Measurements from ENCODE around the gene C10orf105.

Gene C10orf105

DNA sequence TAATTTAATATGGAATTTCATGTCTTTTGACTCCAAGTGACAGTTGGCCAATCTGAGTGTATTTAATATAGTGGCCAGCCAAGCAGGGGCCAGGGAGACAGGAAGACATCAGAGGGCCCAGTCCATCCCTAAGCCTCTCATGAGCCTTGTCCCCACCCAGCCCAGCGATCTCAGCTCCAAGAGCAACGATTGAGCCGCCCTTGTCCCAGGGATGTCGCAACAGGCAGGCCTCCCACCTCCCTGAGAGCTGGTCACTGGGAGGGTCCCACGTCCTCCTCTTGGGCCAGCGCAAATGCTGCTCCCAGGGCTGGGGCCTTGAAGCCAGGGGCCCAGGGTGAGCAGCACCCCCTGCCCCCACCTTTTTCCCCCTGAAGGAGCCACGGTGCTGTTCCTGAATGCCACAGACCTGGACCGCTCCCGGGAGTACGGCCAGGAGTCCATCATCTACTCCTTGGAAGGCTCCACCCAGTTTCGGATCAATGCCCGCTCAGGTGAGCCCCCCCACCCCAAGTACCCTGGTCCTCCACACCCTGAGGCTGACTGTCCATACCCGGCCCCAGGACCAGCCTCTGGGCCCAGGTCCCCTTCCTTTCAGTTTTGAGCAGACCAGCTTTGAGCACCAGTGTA, 29.4 kb downstream of the C10orf105 start:
- Histone ChIP-seq H3K4me1 (ENCODE audit: control insufficient read depth, insufficient read depth, low read length) (no peaks in the 10 kb centered on the region), H3K36me3 (ENCODE audit: insufficient read depth, low read length) (no peaks in the 10 kb centered on the region), H3K4me2 (ENCODE audit: low read length) (no peak overlapping the region), H3K9me3 (replicated peaks; ENCODE audit: low read length) (no peaks in the 10 kb centered on the region), H3K27me3 (ENCODE audit: control insufficient read depth, insufficient read depth, low read length) (peaks cover 22% of the 10 kb centered on the region), H3K4me3 (ENCODE audit: low read length) (no peak overlapping the region), H3K9ac (ENCODE audit: low read depth, low read length) (no peak overlapping the region)

DNA sequence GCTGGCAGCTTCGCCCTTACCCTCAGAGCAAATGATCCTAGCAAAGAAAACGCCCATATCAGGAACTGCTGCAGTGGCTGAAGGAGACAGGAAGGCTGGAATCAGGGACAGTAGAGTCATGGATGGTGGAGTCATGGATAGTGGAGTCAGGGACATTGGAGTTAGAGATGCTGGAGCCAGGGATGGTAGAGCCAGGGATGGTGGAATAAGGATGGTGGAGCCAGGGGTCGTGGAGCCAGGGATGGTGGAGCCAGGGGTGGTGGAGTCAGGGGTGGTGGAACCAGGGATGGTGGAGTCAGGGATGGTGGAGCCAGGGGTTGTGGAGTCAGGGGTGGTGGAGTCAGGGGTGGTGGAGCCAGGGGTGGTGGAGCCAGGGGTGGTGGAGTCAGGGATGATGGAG, 31.3 kb downstream of the C10orf105 start:
- Histone ChIP-seq H3K4me2 (ENCODE audit: low read length) (no peak overlapping the region), H3K4me3 (ENCODE audit: low read length) (no peak overlapping the region), H3K4me1 (ENCODE audit: control insufficient read depth, insufficient read depth, low read length) (no peaks in the 10 kb centered on the region), H3K27me3 (ENCODE audit: control insufficient read depth, insufficient read depth, low read length) (peaks cover 36% of the 10 kb centered on the region), H3K9ac (ENCODE audit: low read depth, low read length) (no peak overlapping the region), H3K36me3 (ENCODE audit: insufficient read depth, low read length) (no peaks in the 10 kb centered on the region), H3K9me3 (replicated peaks; ENCODE audit: low read length) (no peaks in the 10 kb centered on the region)

DNA sequence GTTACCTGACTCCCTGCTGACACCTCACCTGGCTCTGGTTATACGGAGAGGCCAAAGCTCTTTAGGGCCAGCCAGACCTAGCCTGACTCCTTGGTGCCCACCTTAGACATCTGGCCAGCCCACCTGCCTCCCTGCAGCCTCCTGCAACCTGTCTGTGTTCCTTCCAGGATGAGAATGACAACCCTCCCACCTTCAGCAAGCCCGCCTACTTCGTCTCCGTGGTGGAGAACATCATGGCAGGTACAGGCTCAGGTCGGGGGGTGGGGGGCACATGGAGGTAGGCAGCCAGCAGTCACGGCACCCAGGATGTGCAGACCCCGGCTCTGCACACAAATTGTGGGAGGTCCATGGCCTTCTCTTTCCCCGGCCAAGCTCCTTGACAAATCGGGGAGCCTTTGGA, 32.1 kb downstream of the C10orf105 start:
- Histone ChIP-seq H3K4me1 (ENCODE audit: control insufficient read depth, insufficient read depth, low read length) (no peaks in the 10 kb centered on the region), H3K9ac (ENCODE audit: low read depth, low read length) (no peak overlapping the region), H3K27me3 (ENCODE audit: control insufficient read depth, insufficient read depth, low read length) (peaks cover 36% of the 10 kb centered on the region), H3K4me2 (ENCODE audit: low read length) (no peak overlapping the region), H3K4me3 (ENCODE audit: low read length) (no peak overlapping the region), H3K9me3 (replicated peaks; ENCODE audit: low read length) (no peaks in the 10 kb centered on the region), H3K36me3 (ENCODE audit: insufficient read depth, low read length) (no peaks in the 10 kb centered on the region)

DNA sequence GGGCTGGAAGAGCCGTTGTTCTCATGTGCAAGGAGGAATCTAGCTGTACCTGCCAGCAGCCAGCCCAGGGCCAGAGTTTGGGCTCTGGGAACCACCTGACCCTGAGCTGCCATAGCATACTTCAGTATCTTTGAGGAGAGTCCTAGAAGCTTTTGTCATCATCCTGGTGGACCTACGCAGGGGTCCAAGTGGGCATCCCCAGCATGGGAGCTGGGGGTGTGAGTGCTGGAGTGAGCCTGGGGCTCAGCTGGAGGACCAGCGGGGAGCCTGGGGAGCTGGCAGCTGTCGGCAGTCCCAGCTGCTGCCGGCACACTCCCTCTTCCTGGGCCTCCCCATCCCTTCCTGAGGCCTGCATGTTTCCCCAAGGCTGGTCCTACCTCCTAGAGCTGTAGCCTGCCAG, 32.5 kb downstream of the C10orf105 start:
- peaks cover 40% of the 10 kb centered on the region for H3K27me3 ChIP-seq (ENCODE audit: control insufficient read depth, insufficient read depth, low read length)
- no peaks in the 10 kb centered on the region for H3K36me3 ChIP-seq (ENCODE audit: insufficient read depth, low read length)
- no peaks in the 10 kb centered on the region for H3K4me1 ChIP-seq (ENCODE audit: control insufficient read depth, insufficient read depth, low read length)
- H3K4me2 ChIP-seq (ENCODE audit: low read length): no peak overlapping the region
- no peak overlapping the region for H3K4me3 ChIP-seq (ENCODE audit: low read length)
- no peak overlapping the region for H3K9ac ChIP-seq (ENCODE audit: low read depth, low read length)
- no peaks in the 10 kb centered on the region for H3K9me3 ChIP-seq (replicated peaks; ENCODE audit: low read length)

DNA sequence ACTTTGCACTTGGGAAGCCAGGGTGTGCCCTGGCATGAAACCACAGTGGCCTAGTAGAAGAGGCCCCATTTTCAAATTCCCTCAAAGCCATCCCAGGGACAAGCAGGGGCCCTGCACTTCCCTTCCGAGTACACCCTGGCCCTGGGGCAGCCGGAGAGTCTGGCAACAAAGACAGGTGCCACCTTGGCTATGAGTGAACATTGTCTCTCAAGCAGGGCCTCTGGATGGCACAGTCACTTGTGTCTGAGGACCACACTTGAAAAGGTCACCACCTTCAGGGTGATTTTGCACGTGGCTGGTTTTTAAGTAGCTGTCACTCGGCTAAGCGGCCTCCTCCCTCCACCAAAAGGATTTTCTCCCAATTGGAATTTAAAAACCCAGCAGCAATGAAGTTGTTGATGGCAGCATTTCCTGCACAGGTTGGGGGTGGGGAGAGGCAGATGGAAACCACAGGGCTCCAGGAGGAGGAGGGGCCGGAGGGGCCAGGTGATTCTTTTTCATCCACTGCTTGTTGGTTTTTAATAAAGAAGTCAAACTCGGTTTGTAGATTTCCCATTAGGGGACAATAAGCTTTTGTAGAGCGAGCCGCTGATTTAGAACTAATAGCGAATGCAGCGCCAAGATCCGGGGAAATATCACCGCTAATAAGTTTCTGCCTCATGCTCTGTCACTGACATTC, 33.9 kb downstream of the C10orf105 start:
- Histone ChIP-seq H3K9ac (ENCODE audit: low read depth, low read length) (no peak overlapping the region), H3K4me1 (ENCODE audit: control insufficient read depth, insufficient read depth, low read length) (no peaks in the 10 kb centered on the region), H3K4me2 (ENCODE audit: low read length) (no peak overlapping the region), H3K4me3 (ENCODE audit: low read length) (no peak overlapping the region), H3K27me3 (ENCODE audit: control insufficient read depth, insufficient read depth, low read length) (peaks cover 51% of the 10 kb centered on the region), H3K9me3 (replicated peaks; ENCODE audit: low read length) (no peaks in the 10 kb centered on the region), H3K36me3 (ENCODE audit: insufficient read depth, low read length) (no peaks in the 10 kb centered on the region)

DNA sequence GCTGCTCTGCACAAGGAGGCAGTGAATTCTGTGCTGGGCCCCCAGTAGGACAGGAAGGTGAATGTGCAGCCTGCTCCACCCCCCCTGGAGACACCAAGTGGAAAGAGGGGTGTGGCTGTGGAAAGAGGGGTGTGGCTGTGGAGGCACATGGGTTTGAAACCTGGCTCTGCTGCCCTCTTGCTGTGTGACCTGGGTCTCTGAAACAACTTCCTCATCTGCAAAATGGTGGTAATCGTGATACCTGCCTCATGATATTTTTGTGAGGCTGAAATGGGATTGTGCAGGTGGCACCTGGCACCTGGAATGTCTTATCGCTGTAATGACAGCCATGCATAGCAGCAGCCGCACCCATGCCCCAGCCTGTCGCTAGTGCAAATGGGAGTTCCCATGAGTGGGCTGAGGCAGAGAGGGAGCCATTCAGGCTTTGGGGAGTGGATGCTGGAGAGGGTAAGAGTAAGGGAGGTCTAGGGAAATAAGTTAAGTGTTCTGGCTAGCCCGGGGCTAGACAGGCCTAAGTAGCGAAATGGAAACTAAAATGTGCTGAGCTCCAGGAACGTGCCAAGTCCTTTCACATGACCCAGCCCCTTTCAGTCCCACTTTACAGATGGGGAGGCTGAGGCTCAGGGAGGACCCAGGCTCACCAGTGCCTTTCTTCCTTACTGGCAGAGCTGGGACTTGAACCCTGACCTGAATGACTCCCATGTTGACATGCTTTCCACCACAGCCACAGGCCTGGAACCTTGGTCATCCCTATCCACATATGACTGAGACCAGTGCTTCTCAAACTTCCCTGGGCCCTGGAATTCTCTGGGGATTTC, 35.0 kb downstream of the C10orf105 start:
- Histone ChIP-seq H3K9me3 (replicated peaks; ENCODE audit: low read length) (no peaks in the 10 kb centered on the region), H3K4me3 (ENCODE audit: low read length) (no peak overlapping the region), H3K27me3 (ENCODE audit: control insufficient read depth, insufficient read depth, low read length) (peaks cover 58% of the 10 kb centered on the region), H3K4me1 (ENCODE audit: control insufficient read depth, insufficient read depth, low read length) (no peaks in the 10 kb centered on the region), H3K4me2 (ENCODE audit: low read length) (no peak overlapping the region), H3K9ac (ENCODE audit: low read depth, low read length) (no peak overlapping the region), H3K36me3 (ENCODE audit: insufficient read depth, low read length) (no peaks in the 10 kb centered on the region)

DNA sequence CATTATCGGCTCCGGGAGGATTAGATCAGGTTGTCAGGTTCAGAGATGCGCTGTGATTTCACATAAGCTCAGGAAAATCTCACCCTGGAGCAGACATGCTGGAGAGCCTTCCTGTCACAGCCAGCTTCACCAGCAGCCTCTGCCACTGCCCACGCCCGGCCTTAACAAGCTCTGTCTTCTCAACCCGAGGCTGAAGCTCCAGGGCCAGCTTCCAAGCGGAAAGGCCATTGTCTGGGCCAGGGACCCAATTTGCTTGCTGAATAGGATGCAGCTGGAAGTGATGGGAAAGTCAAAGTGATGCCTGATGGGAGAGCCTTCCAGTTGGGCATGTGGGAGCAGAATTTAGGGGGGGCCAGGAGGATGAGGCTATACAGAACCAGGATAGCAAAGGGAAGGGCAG, 36.3 kb downstream of the C10orf105 start:
- no peak overlapping the region for H3K4me2 ChIP-seq (ENCODE audit: low read length)
- H3K4me3 ChIP-seq (ENCODE audit: low read length): no peak overlapping the region
- no peaks in the 10 kb centered on the region for H3K36me3 ChIP-seq (ENCODE audit: insufficient read depth, low read length)
- no peaks in the 10 kb centered on the region for H3K4me1 ChIP-seq (ENCODE audit: control insufficient read depth, insufficient read depth, low read length)
- H3K9me3 ChIP-seq (replicated peaks; ENCODE audit: low read length): no peaks in the 10 kb centered on the region
- H3K27me3 ChIP-seq (ENCODE audit: control insufficient read depth, insufficient read depth, low read length): peaks cover 66% of the 10 kb centered on the region
- no peak overlapping the region for H3K9ac ChIP-seq (ENCODE audit: low read depth, low read length)

DNA sequence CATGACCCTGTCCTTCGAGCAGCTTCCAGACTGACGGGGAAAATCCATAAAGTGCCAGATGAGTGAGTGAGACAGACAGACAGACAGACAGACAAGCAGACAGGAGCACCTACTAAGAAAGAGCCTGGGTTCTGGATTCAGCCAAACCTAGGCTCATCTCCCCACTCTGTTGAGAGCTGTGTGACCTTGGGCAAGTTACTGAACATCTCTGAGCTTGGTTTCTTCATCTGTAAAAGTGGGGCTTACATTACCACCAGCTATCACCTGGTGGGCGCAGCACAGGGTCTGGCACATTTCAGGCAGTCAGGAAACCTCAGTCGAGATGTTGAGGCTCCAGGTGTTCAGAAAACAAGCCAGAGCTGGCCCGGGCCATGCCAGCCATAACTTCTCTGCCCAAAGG, 37.6 kb downstream of the C10orf105 start:
- no peak overlapping the region for H3K4me3 ChIP-seq (ENCODE audit: low read length)
- H3K36me3 ChIP-seq (ENCODE audit: insufficient read depth, low read length): no peaks in the 10 kb centered on the region
- H3K4me1 ChIP-seq (ENCODE audit: control insufficient read depth, insufficient read depth, low read length): no peaks in the 10 kb centered on the region
- no peak overlapping the region for H3K9ac ChIP-seq (ENCODE audit: low read depth, low read length)
- no peak overlapping the region for H3K4me2 ChIP-seq (ENCODE audit: low read length)
- no peaks in the 10 kb centered on the region for H3K9me3 ChIP-seq (replicated peaks; ENCODE audit: low read length)
- peaks cover 72% of the 10 kb centered on the region for H3K27me3 ChIP-seq (ENCODE audit: control insufficient read depth, insufficient read depth, low read length)

DNA sequence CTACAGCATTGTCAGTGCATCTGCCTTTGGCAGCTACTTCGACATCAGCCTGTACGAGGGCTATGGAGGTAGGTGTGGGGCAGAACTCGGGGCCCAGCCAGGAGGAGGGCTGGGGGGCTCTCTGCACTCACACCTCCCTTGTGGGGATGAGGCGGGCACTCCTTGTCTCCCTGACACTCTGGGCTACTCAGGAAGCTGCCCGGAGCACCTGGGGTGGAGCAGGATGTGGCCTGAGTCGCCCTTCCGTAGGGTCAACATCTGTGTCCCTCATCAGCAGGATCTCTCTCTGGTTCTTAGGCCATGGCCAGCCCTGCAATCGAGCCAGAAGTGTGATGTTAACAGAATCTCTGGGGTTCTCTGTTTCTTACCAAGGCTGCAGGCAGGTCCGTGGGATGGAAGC, 40.2 kb downstream of the C10orf105 start:
- peaks cover 63% of the 10 kb centered on the region for H3K27me3 ChIP-seq (ENCODE audit: control insufficient read depth, insufficient read depth, low read length)
- no peak overlapping the region for H3K4me3 ChIP-seq (ENCODE audit: low read length)

DNA sequence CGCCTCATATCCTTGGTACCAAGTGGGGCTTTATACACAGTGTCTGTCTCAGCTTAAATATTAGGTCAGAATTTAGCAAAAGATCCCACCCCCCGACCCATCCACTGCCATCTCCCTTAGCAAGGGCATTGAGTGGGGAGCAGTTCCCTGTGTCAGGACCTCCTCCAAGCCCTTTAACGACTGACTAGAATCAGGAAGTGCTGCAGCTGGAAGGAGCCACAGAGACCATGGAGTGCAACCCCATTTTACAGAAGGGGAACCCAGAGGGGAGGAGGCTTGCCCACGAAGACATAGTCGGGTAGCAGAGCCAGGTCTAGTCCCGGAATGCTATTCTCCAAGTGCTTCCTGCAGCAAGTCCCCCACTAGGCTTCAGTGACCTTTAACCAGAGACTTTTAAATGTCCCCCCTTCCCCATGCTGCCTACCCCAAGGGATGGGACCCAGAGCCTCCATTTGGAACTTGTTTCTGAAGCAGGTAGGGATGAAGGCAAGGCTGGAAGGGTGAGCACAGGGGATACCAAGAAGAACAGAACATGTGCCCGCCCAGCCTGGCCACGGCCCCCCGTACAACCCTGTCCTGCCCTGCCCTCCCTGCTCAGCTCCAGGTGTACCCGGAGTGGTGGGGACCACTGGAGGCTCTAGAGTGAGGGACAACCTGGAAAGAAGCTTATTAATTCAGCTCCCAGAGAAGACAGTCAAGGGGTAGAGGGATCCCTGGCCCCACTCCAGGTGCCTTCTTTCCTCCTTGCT, 41.3 kb downstream of the C10orf105 start:
- no peak overlapping the region for H3K9ac ChIP-seq (ENCODE audit: low read depth, low read length)
- H3K9me3 ChIP-seq (replicated peaks; ENCODE audit: low read length): no peaks in the 10 kb centered on the region
- H3K4me2 ChIP-seq (ENCODE audit: low read length): no peak overlapping the region
- no peak overlapping the region for H3K4me3 ChIP-seq (ENCODE audit: low read length)
- H3K27me3 ChIP-seq (ENCODE audit: control insufficient read depth, insufficient read depth, low read length): peaks cover 56% of the 10 kb centered on the region
- H3K36me3 ChIP-seq (ENCODE audit: insufficient read depth, low read length): no peaks in the 10 kb centered on the region
- H3K4me1 ChIP-seq (ENCODE audit: control insufficient read depth, insufficient read depth, low read length): no peaks in the 10 kb centered on the region

More for the DNA sequence above, 40.2 kb downstream of the C10orf105 start:
- H3K9me3 ChIP-seq (replicated peaks; ENCODE audit: low read length): no peaks in the 10 kb centered on the region
- no peak overlapping the region for H3K9ac ChIP-seq (ENCODE audit: low read depth, low read length)
- H3K4me2 ChIP-seq (ENCODE audit: low read length): no peak overlapping the region
- H3K36me3 ChIP-seq (ENCODE audit: insufficient read depth, low read length): no peaks in the 10 kb centered on the region
- no peaks in the 10 kb centered on the region for H3K4me1 ChIP-seq (ENCODE audit: control insufficient read depth, insufficient read depth, low read length)

DNA sequence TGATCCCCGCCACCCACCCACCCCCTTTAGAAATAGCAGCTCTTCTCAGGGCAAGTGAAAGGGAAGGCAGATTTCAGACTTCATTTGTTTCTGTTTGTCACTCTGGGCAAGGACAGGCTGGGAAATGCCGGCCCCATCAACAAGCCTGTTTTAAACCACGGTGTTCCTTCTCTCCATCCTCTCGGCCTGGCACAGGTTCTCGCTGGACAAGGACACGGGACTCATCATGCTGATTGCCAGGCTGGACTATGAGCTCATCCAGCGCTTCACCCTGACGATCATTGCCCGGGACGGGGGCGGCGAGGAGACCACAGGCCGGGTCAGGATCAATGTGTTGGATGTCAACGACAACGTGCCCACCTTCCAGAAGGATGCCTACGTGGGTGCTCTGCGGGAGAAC, 42.3 kb downstream of the C10orf105 start:
- Histone ChIP-seq H3K36me3 (ENCODE audit: insufficient read depth, low read length) (no peaks in the 10 kb centered on the region), H3K4me1 (ENCODE audit: control insufficient read depth, insufficient read depth, low read length) (no peaks in the 10 kb centered on the region), H3K9me3 (replicated peaks; ENCODE audit: low read length) (no peaks in the 10 kb centered on the region), H3K9ac (ENCODE audit: low read depth, low read length) (no peak overlapping the region), H3K4me3 (ENCODE audit: low read length) (no peak overlapping the region), H3K27me3 (ENCODE audit: control insufficient read depth, insufficient read depth, low read length) (peaks cover 55% of the 10 kb centered on the region), H3K4me2 (ENCODE audit: low read length) (no peak overlapping the region)
